DMS53 treated with DMSO at 0.1 percent for 48 hours (cell line): Measurements from ENCODE around the gene ZMYND10.

ENCODE experiments used
- DNase-seq: peaks from one replicate; lab custom pipeline; 2025; ENCODE audit not compliant: unreplicated experiment; lab: John Stamatoyannopoulos, UW

The ZMYND10 gene

DNA sequence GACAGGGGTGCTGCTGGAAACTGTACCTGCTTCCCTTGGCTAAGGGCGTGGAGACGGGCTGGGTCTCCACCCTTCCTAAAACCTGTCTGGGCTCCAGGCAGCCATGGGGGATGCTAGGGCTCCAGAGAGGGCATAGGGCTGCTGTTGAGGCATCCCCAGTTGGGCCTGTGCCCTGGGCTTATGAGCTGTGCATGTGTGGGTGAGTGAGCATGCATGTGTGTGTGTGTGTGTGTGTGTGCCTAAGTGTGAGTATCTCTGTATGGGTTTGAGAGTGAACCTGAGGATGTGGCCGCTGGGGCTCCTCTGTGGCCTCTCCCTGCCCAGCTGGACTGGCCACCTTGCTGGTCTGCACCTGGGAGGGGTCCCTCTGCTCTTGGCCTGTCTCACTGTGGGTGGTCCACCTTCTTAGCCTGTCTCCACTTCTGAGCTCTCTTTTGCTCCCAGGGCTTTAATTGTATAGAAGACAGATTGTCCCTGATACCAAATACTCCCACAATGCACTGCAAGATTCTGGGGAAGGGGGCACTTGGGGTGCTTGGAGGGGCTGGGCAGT is 25.7 kb upstream of the ZMYND10 start:
- no peak for DNase-seq

DNA sequence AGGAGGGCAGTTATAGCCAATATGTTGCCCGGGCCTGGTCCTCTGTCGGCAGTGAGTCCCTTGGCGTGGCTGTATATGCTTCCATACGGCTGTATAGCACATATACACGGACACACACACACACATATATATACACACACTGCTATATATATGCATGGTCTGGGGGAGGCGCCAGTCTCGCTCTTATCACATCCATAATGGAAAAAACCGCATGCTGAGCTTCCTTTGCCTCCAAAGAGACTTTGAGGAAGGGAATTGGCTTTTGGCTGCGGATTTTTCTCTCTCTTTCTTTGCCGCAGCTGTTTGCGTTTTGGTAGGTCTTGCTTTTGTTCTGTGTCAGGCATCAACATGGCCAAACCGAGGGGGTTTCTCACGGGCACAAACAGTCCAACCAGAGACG is 25.1 kb upstream of the ZMYND10 start:
- peak; percentile 6 for DNase-seq

GRCh38 chr3:50369012-50369670 is 23.6 kb upstream of the ZMYND10 start:
- DNase-seq = no peak

DNA sequence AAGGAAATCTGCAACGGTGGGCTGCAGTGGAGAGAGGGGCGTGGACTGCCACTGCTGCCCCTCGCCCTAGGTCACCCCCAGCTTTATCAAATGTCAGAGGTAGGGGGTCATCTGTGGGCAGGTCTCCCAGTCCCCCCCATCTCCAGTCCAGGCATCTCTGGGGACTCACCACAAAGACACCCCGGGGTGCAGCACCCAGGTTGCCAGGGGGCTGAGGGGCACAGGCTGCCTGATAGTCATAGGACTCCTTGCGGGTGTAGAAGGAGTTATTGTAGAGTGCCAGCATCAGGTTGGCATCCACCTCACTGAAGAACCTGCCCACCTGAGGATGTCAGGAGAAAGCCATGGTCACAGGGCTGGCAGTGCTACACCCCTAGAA is 20.3 kb upstream of the ZMYND10 start:
- no peak for DNase-seq

GRCh38 chr3:50365080-50365841 is 19.7 kb upstream of the ZMYND10 start:
- DNase-seq = no peak

- DNase-seq = no peak
Measured at GRCh38 chr3:50364573-50365079, 19.1 kb upstream of the ZMYND10 start.

- no peak for DNase-seq
Measured at GRCh38 chr3:50359760-50360110, 14.2 kb upstream of the ZMYND10 start.

- peak; percentile 75 for DNase-seq
Measured at GRCh38 chr3:50358911-50359759, 13.6 kb upstream of the ZMYND10 start, which contains the start of gene TMEM115. TSS of gene TMEM115 (minus strand) at chr3:50359521. CDS start at chr3:50359063, 458 bp downstream.

GRCh38 chr3:50358355-50358910 is 12.9 kb upstream of the ZMYND10 start:
- DNase-seq = no peak

- DNase-seq = no peak
Measured at GRCh38 chr3:50357481-50357880, 11.9 kb upstream of the ZMYND10 start.

- no peak for DNase-seq
Measured at GRCh38 chr3:50356553-50356952, 11.0 kb upstream of the ZMYND10 start.

DNA sequence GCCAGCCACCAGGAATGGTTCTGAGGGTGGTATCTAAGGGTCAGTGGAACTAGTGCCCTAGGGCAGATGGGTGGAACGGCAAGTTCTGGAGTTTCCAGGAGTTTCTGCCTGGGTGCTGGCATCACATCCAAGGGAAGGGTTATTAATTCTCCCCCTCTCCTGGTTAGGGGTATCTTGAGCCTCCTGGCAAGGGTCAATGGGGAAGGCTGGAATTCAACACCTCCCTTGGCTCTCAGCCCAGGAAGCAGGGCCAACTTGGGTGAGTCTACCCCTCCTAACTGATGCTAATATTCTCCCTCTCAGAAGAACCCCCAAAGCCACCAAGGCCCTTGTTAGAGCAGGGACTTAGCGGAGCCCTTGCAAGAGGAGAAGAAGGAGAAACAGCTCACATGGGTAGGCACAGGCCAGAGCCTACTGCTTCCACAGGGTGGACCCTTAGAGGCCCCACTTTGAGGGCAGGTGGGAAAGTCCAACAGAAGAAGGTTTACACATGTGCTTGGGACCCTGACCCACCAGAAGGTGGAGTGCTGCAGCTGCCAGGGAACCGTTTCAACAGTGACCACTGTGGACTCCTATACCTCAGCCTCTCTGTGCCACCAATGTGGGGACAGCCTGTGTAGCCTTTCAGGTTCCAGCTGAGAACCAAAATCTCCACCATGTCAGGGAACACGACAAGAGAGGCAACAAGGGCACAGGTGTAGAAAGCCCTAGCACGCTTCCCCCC is 10.5 kb upstream of the ZMYND10 start:
- no peak for DNase-seq

GRCh38 chr3:50354850-50355249 is 9.3 kb upstream of the ZMYND10 start:
- no peak for DNase-seq

GRCh38 chr3:50354186-50354764 is 8.7 kb upstream of the ZMYND10 start:
- DNase-seq = no peak

GRCh38 chr3:50353245-50354004 is 7.9 kb upstream of the ZMYND10 start:
- no peak for DNase-seq

GRCh38 chr3:50352781-50353180 is 7.2 kb upstream of the ZMYND10 start:
- DNase-seq = no peak

DNA sequence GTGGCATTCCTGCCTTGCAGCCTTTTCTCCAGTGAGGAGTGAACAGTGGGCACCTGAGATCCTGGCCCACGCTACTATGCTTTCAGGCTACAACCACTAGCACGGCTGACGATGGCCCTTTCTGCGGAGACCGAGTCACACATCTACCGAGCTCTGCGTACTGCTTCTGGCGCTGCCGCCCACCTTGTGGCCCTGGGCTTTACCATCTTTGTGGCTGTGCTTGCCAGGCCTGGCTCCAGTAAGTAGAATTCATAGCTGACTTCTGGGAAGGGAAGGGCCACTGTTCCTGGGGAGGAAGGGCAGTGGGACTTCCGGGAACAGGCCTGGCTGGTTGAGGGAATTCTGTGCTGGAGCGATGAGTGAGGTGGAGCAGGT is 5.8 kb upstream of the ZMYND10 start:
- DNase-seq = no peak

DNA sequence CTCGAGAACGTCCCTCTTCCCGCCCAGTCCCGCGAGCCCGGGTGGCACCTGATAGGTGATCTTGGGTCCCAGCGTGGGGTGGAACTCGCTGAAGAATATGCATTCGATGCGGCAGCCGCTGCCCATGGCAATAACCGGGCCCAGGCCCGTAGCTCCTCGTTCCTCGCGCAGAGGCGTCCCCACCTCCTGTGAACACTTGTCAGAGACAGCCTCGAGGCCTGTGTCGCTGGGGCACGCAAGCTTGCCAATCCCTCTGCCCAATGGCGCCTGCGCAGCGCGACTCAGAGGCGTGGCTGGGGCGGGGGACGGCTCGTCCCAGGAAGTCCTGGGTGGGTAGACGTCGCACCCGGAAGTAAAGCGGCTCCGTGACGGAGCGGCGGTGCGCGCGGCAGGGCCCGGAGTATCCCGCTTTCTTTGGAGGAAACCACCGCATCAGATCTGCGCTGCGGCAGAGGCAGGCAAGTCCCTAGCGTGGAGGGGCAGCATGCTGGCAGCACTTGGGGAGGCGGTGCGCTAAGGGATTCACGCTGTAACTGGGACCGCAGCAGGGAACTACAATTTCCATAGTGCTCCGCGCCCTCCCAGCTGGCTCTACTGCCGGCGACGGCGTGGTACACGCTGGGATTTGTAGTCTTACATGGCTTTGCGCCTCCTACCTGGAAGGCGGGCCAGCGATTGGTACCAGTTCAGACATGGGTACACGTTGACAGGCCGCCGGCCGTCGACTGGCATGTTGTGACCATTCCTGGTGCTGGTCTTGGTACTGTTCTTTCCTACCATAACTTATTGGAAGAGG is 5.2 kb upstream of the ZMYND10 start, which contains the start of the genes CYB561D2 and NPRL2:
CYB561D2 (plus strand) TSS at position 336 of the 796 bp plus-strand sequence. CDS start 572 bp downstream, outside the sequence.
NPRL2 (minus strand) TSS at position 249 of the 796 bp plus-strand sequence; CDS start at position 126, 123 bp downstream.
- DNase-seq = peak; percentile 51
